ENCODE data around the gene DNAAF9.
"Not testable (repeated sequence)": the region's sequence is repeated elsewhere in the genome, so short reads cannot be mapped to it uniquely, and the experiment has no call there.

DNAAF9 gene

DNA sequence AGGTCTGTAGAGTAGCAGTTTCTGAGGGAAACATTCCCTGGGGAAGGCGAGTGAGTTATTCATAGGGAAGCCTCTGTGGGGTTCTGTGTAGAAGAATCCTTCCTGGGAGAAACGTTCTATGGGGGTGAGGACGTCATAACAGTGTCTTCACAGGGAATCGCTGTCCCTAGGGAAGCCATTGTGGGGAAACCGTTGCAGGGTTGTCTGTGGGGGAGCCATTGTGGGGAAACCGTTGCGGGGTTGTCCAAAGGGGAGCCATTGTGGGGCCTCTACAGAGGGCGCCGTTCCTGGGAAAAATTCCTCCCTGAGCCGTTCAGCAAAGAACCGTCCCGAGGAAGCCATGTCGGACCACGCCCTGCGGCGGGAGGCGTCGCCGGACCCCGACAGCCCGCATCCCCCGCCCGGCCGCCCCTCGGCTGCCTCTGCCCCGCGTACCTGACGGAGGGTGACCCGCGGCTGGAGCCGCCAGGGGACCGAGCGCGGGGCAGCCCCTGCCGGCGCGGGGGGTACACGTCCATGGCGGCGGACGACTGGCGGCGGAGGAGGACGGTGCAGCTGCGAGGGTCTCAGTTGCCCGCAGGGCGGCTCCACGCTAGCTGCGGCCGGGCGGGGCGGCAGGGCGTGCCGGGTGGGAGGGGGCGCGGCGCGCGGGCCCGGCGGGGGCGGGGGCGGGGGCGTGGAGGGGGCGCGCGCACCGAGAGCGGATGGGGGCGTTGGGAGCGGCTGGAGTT, at the start of gene DNAAF9:
Gene DNAAF9, minus strand, starts transcription at position 630 of the 731 bp plus-strand sequence. Its CDS starts 112 bp downstream, at position 518.
- peak; percentile 30 for DNase-seq

DNA sequence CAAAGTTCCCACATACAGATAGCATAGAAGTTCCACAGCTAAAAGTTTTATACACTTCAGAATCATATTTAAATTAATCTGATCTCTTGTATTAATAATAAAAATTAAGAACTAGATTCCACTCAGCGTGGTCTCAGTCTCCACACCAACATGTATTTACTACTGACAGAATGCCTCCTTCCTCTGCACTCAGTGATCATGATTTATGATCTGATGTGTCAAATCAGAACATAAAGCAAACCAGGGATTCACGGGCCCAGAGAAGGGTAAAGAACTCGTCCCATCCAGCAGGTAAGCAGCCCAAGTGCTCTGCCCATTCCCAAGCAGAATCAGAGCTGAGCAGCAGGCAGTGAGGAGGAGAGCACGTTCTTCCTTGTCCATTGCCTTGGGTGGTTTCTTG, 49.2 kb upstream of the DNAAF9 start:
- no peak for DNase-seq

DNA sequence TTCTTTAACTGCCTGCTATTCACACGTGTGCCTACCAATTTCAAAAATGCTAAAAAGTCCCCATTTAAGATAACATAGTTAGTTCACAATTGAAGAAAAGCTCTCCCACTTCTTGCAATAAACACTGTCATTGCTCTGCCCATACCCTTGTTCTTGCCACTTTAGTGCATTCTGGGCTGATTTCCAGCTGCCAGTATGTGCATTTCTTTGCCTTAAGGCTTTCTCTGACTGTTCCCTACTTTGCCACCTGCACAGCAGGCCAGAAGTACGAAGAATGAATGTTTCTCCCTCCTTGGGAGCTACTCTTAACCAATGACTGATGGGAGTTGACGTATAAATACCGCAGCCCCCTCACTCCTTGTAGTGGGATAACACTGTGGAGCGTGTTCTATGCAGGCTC, 47.4 kb upstream of the DNAAF9 start:
- no peak for DNase-seq

DNA sequence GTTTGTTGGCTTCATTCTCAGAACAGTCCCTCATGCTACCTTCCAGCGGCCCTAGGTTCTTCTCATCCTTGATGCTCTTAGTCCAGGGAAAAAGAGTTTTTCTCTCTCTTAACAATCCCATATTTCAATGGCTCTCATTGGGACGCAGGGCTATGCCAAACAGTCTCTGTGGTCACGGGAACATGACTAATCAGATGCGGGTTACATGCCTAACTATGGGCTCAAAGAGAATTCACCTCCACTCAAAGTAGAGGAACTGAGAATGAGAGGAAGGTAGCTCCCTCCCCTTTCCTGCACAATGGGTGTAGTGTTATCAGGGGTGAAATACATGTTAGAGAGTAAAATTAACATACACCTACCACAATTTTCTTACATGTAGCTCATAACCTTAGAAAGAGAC, 45.2 kb upstream of the DNAAF9 start:
- DNase-seq: no peak

DNA sequence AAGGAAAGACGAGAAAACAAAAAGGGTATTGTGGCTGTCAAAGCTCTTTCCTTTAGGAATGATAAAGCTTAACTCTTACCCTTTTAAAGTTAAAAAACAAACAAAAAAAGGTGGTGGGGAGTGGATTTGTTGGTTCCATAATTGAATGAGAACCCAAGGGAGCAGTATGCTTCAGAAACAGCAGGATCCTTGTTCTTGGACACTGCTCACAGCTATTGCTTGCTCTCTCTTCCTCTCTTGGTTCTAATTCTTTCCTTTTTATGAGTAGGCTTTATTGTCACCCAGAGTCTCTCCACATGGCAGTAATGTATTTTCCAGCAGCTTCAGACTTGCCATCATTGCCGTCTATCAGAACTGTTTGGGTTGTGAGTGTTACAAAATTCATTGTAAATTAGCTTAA, 44.7 kb upstream of the DNAAF9 start:
- DNase-seq: no peak

DNA sequence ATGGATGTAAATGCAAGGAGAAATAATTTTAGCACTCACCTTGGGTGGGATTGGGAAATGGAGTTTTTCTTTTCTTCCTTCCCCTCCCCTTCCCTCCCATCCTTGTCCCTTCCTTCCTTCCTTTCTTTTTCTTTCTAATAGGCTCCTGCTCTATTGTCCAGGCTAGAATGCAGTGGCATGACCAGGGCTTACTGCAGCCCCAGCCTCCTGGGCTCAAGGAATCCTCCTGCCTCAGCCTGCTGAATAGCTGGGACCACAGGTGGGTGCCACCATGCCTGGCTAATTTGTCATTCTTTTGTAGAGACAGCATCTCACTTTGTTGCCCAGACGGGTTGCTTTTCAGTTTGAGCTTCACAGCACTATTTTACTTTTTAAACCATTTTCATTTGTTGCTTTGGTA, 41.9 kb upstream of the DNAAF9 start:
- no peak for DNase-seq

DNA sequence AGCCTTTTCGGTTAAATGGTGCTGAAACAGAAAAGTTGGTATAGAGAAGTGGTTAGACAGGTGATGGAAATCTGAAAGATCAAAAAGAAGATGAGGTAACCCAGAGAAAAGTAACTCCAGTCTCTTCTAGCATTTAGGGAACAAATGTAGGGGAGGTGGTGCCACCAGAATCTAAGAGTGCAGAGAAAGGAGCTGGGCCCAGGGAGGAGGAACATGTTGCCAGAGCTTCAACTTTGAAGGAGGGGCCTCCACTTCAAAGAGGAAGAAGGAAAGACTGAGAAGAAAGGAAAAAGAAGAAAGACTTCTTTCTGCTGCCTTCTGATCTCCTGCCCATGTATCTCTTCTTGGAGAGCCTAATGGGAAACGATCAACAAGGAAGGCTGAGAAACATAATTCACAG, 39.9 kb upstream of the DNAAF9 start:
- DNase-seq: no peak

DNA sequence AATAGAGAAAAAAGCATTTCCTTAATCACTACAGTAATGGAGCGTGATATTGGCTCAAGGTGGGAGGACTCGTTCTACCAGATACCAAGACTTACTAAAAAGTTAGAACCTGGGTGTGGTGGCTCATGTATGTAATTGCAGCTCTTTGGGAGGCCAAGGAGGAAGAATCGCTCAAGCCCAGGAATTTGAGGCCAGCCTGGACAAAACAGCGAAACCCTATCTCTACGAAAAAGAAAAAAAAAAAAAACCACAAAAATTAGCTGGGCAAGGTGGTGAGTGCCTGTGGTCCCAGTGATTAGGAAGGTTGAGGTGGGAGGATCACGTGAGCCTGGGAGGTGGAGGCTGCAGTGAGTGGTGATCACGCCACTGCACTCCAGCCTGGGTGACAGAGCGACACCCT, 39.3 kb upstream of the DNAAF9 start:
- DNase-seq: no peak

DNA sequence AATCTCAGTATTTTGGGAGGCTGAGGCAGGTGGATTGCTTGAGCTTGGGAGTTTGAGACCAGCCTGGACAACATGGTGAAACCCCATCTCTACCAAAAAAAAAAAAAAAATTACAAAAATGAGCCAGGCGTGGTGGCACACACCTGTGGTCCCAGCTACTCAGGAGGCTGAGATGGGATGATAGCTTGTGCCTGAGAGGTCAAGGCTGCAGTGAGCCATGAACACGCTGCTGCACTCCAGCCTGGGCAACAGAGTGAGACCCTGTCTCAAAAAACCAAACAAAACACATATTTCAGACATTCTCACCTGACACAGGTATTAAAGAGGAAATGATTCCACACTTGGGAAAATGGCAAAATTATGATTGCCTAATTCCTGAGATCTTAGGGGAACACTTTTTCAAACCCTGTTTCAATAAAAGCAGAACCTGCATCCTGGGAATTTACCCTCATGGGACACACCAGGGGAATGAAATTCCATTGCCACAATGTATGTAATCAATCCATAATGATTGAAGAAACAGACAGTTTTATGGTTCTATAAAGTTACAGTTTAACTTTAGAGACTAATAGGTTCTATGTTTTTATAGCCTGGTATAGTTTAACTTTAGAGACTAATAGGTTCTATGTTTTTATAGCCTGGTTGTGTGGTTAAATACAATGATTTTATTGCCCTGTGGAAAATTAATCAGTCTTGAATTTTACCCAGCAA, 29.6 kb upstream of the DNAAF9 start:
- DNase-seq: no peak

DNA sequence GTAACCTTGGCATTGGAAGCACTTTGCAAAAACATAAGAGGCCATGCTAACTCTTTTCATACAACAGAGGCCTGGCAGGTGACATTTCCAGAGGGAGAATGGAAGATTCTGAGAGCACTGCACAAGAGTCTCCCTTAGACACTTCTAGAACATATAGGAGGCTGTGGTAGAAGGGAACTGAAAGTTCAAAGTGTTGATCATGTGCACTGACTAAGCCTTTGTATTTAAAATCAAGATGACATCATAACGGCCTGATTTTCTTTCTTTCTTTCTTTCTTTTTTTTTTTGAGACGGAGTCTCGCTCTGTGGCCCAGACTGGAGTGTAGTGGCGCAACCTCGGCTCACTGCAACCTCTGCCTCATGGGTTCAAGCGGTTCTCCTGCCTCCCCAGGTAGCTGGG, 26.8 kb upstream of the DNAAF9 start:
- no peak for DNase-seq

DNA sequence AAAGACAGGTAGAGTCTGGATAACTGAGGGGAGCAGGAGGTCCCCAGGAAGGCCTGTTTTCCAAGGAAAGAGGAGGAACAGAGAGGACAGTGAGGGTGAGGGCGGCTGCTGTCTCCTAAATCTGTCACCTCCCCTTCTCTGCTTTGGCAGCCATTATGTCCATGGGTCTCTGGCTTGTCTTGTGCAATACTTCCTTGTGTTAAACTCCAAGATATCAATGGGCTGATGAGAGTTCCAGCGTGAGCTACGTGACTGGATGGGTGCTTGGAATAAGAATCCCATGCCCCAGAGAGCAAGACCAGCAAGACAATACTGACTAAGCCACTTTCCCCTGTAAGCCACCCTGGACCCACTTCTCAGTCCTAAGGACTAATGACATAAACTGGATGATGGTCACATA, 26.3 kb upstream of the DNAAF9 start:
- DNase-seq: no peak

DNA sequence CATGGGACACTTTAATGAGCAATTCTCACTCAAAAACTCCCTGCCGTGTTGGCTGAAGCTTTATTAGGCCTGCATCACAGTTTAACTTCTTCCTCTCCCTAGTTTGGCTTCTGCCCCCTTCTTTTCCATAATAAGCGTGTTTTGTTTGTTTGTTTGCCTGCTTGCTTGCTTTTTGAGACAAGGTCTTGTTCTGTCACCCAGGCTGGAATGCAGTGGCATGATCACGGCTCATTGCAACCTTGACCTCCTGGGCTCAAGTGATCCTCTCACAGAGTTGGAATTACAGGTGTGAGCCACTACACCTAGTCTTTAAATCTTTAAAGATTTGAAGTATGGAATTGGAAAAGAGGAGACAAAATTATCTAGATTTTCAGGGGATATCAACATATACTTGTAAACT, 25.4 kb upstream of the DNAAF9 start:
- no peak for DNase-seq

DNA sequence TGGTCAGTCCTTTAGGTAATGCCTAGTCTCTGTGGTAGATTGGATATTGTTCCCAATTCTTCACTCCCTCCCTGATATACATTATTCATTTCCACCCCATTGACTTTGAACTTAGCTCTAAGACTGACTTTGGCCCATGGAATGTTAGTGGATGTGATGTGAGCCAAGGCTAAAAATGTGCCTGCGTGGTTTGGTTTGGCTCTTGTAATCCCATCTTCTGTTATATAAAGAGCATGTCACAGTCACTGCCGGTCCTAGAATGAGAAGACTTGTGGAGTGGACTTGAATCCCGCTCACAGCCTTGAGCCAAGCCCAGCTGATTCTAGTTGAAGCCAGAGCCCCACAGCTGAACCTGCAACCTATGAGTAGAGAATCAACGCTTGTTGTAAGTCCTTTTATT, 23.6 kb upstream of the DNAAF9 start:
- no peak for DNase-seq

DNA sequence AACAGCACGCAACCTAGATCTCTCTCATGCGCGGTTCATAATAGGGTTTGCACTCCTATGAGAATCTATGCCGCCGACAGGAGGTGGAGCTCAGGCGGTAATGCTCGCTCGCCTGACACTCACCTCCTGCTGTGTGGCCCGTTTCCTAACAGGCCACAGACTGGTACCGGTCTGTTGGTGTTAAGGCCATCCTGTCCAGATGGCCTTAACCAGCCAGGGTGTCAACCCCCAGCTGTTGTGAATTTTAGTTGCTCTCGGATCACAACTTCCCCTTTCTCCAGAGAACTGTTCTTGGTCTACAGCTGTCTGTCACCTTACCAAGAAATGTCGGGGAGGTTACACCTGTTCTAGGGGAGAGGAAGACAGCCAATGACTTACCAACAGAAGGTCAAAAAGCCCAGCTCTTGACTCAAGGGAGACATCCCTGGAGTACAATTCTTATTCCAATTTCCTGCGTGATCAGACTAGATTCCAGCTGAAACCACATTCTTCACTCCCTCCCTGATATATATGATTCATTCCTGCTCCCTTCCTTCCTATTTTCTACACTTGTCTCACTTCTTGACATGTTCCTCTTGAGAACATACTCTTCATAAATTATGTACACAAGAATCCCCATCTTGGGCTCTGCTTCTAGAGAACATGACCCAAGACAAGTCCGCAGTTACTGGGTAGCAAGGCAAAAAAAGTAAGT, 23.1 kb upstream of the DNAAF9 start:
- no peak for DNase-seq

DNA sequence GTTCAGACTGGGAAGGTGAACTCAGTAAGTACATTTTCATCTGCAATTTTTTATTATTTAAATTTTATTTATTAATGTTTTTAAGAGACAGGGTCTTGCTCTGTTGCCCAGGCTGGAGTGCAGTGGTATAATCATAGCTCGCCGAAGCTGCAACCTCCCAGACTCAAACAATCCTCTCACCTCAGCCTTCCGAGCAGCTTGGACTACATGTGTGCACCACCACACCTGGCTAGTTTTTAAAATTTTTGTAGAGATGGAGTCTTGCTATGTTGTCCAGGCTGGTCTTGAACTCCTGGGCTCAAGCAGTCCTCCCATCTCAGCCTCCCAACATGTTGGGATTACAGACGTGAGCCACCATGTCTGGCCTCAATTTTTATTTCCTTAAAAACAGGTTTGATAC, 19.3 kb upstream of the DNAAF9 start:
- DNase-seq: not testable (repeated sequence)

DNA sequence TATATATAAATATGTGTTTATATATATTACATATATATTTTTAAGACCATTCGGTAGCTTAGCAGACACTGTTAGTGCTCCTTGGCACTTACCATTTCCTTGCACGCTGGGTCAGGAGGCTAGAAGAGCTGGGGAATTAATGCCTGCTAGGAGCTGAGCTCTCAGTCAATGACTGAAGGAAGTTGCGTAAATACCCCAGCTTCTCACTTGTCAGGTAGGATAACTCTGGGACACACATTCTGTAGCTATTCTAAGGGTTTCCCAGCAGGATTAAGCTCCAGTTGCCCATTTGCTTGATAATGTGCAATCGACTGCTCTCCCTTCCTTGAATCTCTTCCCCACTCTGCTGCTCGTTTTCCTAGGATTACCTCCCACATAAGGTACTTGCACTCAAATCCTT, 15.7 kb upstream of the DNAAF9 start:
- no peak for DNase-seq

DNA sequence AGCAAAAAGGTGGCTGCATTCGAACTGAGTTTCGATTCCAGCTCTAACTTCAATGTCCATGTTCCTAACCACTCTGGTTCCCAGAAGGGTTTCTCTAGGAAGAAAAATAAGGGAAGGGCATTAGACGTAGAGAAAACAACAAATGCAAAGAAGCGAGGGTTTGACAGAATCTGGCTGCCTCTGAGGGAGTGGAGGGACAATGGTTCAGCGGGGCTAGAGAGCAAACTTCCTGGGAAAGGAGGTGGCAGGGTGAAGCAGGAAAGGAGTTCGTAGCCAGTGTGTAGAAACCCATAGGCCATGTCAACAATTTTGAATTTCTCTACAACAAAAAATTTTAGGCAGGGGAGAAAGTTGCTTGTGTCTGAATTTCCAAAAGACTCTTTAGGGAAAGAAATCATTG, 14.5 kb upstream of the DNAAF9 start:
- no peak for DNase-seq

DNA sequence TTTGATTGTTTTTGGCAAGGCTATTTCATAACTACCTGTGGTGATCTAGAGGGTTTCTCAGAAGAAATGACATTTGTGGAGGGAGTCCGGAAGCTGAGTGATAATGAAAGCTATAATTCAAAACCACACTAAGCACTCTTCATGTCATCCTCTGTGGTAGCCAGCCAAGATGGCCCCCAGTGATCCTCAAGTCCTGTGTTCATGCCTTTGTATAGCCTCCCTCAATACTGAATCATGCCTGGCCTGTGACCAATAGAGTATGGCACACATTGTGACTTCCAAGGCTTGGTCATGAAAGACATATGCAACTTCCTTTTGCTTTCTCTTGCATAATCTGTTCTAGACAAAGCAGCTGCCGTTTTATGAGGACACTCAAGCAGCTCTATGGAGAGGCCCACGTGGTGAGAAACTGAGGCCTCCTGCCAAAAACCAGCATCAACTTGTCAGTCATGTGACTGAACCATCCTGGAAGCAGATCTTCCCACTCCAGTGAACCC, 12.8 kb upstream of the DNAAF9 start:
- DNase-seq: no peak

DNA sequence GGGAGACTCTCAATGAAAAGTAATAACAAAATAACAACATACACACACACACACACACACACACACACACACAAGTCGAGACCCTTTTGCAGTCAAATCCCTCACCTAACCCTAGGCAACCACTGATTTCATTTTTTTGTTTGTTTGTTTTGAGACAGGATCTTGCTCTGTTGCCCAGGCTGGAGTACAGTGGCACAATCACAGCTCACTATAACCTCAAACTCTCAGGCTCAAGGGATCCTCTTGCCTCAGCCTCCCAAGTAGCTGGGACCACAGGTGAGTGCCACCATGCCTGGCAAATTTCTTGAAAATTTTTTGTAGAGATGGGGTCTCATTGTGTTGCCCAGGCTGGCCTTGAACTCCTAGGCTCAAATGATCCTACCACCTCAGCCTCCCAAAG, 10.7 kb upstream of the DNAAF9 start:
- DNase-seq: not testable (repeated sequence)

DNA sequence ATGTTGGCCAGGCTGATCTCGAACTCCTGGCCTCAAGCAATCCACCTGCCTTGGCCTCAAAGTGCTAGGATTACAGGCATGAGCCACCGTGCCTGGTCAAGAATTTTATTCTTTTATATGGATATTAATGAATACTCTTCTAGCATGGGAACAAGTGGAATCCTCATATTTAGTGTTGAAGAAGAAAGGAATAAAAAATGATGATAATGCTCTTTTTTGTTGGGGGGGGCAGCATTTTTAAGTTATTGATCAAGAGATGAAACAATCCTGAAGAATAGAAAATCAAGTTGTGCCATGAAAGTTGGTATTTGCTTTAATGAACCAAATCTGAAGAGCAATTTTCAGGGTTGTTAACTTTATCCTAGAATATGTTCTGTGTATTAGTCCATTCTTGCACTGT, 6.7 kb upstream of the DNAAF9 start:
- DNase-seq: no peak

DNA sequence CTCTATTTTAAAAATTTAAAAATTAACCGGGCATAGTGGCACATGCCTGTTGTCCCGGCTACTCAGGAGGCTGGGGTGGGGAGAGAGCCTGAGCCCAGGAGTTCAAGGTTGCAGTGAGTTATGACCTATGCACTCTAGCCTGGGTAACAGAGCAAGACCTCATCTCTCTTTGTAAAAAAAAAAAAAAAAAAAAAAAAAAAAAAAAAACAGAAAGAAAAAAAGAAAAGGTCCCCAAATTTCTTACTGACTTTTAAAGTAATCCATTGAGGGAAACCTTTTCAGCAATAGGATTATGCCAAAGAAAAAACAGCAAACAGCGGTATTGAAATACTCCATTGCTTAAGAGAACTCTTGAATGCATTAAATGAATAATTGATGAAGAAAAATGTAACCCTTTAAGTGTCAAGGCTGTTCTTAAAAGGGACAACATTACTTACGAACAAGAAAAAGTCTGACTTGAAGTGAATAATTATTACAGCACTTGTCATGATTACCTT, 6.0 kb upstream of the DNAAF9 start:
- no peak for DNase-seq

DNA sequence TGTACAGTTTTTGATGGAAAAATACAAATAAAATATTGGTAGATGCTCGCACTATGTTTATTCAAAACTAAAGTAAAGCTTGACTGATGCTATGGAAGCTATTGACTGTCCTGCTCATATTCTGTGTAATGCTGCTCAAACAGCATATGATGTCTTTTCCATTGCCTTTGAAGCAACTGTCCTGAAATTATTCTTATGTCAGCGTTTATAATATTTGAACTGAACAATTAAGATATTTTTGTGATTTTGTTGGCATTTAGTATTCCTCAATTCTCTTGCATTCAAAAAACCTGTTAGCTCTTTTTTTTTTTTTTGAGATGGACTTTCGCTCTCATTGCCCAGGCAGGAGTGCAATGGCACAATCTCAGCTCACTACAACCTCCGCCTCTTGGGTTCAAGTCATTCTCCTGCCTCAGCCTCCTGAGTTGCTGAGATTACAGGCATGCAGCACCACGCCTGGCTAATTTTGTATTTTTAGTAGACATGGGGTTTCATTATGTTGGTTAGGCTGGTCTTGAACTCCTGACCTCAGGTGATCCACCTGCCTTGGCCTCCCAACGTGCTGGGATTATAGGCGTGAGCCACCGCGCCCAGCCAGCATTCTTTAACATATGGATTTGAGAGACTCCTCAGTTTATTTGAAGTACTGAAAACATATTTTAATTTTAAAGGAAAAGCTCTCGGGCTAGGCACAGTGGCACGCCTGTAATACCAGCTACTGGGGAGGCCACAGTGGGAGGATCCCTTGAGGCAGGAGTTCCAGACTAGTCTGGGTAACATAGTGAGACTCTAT, 5.3 kb upstream of the DNAAF9 start:
- no peak for DNase-seq

DNA sequence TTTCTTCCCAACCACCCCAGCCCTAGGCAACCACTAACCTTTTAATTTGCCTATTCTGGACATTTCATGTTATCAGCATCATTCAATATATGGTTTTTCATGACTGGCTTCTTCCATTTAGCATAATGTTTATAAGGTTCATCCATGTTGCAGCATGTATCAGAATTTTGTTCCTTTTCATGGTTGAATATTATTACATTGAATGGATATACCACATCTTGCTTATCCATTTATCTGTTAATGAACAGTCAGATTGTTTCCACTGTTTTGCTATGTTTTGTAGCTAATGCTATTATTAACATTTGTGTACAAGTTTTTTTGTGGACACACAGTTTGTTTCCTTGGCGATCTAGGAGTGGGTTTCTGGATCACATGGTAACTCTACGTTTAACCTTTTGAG, 3.0 kb upstream of the DNAAF9 start:
- no peak for DNase-seq

Measured in COR-L47 (cell line).